HEK293 (cell line): ENCODE data around the gene TNS1.

ENCODE experiments used
- HOXA7 ChIP-seq: sonication (generic); formaldehyde crosslinking; IDR thresholded peaks from 2 replicates; pipeline ENCODE4 v1.8.1; 2022; ENCODE audit warnings: missing genetic modification reagents, borderline replicate concordance
- MEIS1 ChIP-seq: sonication (generic); formaldehyde crosslinking; IDR thresholded peaks from 2 replicates; pipeline ENCODE4 v1.8.1; 2022; ENCODE audit warnings: missing genetic modification reagents, mild to moderate bottlenecking, borderline replicate concordance
- SALL2 ChIP-seq: fragments of 450-650 bp; formaldehyde crosslinking; IDR thresholded peaks from 2 replicates; pipeline ENCODE4 v1.5.0; 2017; ENCODE audit warnings: missing biosample characterization, mild to moderate bottlenecking, missing genetic modification characterization, borderline replicate concordance
- TCF7L2 ChIP-seq: IDR thresholded peaks from 2 replicates; pipeline ENCODE4 v1.6.1; 2011; ENCODE audit warnings: low read depth, mild to moderate bottlenecking, inconsistent platforms, low read length, moderate library complexity, borderline replicate concordance
- YY1 ChIP-seq: fragments of 450-650 bp; formaldehyde crosslinking; IDR thresholded peaks from 2 replicates; pipeline ENCODE4 v1.5.1; 2018; ENCODE audit warnings: missing biosample characterization, missing genetic modification characterization
- ZBTB7A ChIP-seq: fragments of 450-650 bp; formaldehyde crosslinking; IDR thresholded peaks from 2 replicates; pipeline ENCODE4 v1.5.1; 2016; ENCODE audit warnings: low read depth, missing biosample characterization, missing genetic modification characterization
- ZNF132 ChIP-seq: fragments of 450-650 bp; formaldehyde crosslinking; IDR thresholded peaks from 2 replicates; pipeline ENCODE4 v1.5.1; 2017; ENCODE audit warnings: missing biosample characterization, missing genetic modification characterization, borderline replicate concordance
- ZNF133 ChIP-seq: fragments of 450-650 bp; formaldehyde crosslinking; IDR thresholded peaks from 2 replicates; pipeline ENCODE4 v1.5.1; 2016; ENCODE audit warnings: missing biosample characterization, missing genetic modification characterization
- ZNF274 ChIP-seq, 2 experiments: fragments of 200-500 bp in 1 of 2; fragments of 450-650 bp in 1 of 2; sonication (Bioruptor generic) in 1 of 2; formaldehyde crosslinking in 1 of 2; IDR thresholded peaks; 2 replicates each; pipeline versions ENCODE4 v1.5.1 to v1.6.1; 2014 to 2016; ENCODE audit warnings: borderline replicate concordance in 1 of 2, inconsistent platforms in 1 of 2, low read length in 1 of 2, missing biosample characterization in 1 of 2, missing genetic modification characterization in 1 of 2
- ZSCAN30 ChIP-seq: fragments of 450-650 bp; IDR thresholded peaks from 2 replicates; pipeline ENCODE4 v1.5.1; 2018; ENCODE audit warnings: missing biosample characterization, mild to moderate bottlenecking, missing genetic modification characterization, moderate library complexity
- TF ChIP-seq, protein P1 (sequence below): fragments of 450-650 bp; formaldehyde crosslinking; IDR thresholded peaks from 2 replicates; pipeline ENCODE4 v1.5.1; 2017; ENCODE audit warnings: missing biosample characterization, missing genetic modification characterization
- TF ChIP-seq, protein P2 (sequence below): fragments of 450-650 bp; formaldehyde crosslinking; IDR thresholded peaks from 2 replicates; pipeline ENCODE4 v1.5.1; 2016; ENCODE audit warnings: missing biosample characterization, missing genetic modification characterization
- TF ChIP-seq, protein P3 (sequence below): sonication (generic); formaldehyde crosslinking; IDR thresholded peaks from 2 replicates; pipeline ENCODE4 v1.8.1; 2022; ENCODE audit warnings: mild to moderate bottlenecking, moderate library complexity, missing genetic modification reagents
- TF ChIP-seq, protein P4 (sequence below): fragments of 450-650 bp; formaldehyde crosslinking; IDR thresholded peaks from 2 replicates; pipeline ENCODE4 v1.5.1; 2017; ENCODE audit warnings: missing biosample characterization, missing genetic modification characterization

DNA sequence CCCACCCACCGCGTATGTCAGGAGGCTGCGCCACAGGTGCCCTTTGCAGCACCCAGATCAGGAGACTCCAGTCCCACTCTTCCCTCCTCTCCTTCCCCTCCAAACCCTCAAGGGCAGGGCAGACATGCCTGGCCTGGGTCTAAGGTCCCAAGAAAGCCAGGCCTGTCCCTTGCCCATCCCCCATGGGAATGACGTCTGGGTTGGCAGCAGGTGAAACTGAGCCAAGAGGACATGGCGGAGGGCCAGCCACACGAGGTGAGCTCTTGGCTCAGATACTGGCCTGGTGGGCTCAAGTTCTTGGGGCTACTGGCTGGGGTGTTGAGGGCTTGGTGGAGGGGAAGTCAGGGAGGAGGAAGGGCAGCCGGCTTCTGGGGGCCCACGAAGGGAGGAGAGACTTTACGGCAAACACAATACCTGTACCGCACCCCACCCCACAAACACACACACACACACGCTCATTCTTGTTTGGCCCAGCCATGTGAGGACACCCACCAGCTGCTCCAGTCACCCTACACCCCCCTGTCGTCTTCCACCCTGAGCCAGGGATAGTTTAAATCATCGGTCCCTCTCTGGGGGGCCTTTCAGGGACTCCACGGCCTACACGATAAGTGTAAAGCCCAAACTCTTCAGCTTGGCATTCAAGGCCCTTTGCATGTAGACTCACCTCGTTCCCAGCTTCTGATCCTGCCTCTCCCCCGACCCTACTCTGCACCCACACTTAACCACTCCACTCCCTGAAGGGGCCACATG is 24.1 kb upstream of the TNS1 start:
- TF ChIP-seq HOXA7 (CRISPR knock-in tag) (no peak), MEIS1 (no peak), ZNF274 (IDR thresholded peaks at IDR 0.05; ENCODE audit: low read length) (no peak), ZNF274 (tag by site-specific recombination; IDR thresholded peaks at IDR 0.05; ENCODE audit: borderline replicate concordance) (no peak), YY1 (tag by site-specific recombination) (no peak), TCF7L2 (no peak), SALL2 (tag by site-specific recombination) (no peak), ZNF133 (tag by site-specific recombination) (no peak), ZSCAN30 (tag by site-specific recombination) (no peak), ZNF132 (tag by site-specific recombination) (no peak), ZBTB7A (tag by site-specific recombination) (no peak)
- TF ChIP-seq, protein P1, sequence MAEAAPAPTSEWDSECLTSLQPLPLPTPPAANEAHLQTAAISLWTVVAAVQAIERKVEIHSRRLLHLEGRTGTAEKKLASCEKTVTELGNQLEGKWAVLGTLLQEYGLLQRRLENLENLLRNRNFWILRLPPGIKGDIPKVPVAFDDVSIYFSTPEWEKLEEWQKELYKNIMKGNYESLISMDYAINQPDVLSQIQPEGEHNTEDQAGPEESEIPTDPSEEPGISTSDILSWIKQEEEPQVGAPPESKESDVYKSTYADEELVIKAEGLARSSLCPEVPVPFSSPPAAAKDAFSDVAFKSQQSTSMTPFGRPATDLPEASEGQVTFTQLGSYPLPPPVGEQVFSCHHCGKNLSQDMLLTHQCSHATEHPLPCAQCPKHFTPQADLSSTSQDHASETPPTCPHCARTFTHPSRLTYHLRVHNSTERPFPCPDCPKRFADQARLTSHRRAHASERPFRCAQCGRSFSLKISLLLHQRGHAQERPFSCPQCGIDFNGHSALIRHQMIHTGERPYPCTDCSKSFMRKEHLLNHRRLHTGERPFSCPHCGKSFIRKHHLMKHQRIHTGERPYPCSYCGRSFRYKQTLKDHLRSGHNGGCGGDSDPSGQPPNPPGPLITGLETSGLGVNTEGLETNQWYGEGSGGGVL (tag by site-specific recombination), result no peak
- TF ChIP-seq, protein P2, sequence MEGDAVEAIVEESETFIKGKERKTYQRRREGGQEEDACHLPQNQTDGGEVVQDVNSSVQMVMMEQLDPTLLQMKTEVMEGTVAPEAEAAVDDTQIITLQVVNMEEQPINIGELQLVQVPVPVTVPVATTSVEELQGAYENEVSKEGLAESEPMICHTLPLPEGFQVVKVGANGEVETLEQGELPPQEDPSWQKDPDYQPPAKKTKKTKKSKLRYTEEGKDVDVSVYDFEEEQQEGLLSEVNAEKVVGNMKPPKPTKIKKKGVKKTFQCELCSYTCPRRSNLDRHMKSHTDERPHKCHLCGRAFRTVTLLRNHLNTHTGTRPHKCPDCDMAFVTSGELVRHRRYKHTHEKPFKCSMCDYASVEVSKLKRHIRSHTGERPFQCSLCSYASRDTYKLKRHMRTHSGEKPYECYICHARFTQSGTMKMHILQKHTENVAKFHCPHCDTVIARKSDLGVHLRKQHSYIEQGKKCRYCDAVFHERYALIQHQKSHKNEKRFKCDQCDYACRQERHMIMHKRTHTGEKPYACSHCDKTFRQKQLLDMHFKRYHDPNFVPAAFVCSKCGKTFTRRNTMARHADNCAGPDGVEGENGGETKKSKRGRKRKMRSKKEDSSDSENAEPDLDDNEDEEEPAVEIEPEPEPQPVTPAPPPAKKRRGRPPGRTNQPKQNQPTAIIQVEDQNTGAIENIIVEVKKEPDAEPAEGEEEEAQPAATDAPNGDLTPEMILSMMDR (tag by site-specific recombination), result no peak
- TF ChIP-seq, protein P3, sequence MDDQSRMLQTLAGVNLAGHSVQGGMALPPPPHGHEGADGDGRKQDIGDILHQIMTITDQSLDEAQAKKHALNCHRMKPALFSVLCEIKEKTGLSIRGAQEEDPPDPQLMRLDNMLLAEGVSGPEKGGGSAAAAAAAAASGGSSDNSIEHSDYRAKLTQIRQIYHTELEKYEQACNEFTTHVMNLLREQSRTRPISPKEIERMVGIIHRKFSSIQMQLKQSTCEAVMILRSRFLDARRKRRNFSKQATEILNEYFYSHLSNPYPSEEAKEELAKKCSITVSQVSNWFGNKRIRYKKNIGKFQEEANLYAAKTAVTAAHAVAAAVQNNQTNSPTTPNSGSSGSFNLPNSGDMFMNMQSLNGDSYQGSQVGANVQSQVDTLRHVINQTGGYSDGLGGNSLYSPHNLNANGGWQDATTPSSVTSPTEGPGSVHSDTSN (CRISPR knock-in tag), result no peak
- TF ChIP-seq, protein P4, sequence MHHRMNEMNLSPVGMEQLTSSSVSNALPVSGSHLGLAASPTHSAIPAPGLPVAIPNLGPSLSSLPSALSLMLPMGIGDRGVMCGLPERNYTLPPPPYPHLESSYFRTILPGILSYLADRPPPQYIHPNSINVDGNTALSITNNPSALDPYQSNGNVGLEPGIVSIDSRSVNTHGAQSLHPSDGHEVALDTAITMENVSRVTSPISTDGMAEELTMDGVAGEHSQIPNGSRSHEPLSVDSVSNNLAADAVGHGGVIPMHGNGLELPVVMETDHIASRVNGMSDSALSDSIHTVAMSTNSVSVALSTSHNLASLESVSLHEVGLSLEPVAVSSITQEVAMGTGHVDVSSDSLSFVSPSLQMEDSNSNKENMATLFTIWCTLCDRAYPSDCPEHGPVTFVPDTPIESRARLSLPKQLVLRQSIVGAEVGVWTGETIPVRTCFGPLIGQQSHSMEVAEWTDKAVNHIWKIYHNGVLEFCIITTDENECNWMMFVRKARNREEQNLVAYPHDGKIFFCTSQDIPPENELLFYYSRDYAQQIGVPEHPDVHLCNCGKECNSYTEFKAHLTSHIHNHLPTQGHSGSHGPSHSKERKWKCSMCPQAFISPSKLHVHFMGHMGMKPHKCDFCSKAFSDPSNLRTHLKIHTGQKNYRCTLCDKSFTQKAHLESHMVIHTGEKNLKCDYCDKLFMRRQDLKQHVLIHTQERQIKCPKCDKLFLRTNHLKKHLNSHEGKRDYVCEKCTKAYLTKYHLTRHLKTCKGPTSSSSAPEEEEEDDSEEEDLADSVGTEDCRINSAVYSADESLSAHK (tag by site-specific recombination), result no peak
